ENCODE results near the gene KLHL10.
"Not testable (repeated sequence)": the region's sequence is repeated elsewhere in the genome, so short reads cannot be mapped to it uniquely, and the experiment has no call there.

The KLHL10 gene

GRCh38 chr17:41863074-41863848 is 25.6 kb downstream of the KLHL10 start:
- no peak for DNase-seq

GRCh38 chr17:41864498-41864835 is 26.8 kb downstream of the KLHL10 start:
- no peak for DNase-seq

GRCh38 chr17:41864836-41865595 is 27.4 kb downstream of the KLHL10 start, which contains the start of gene KLHL11:
Gene KLHL11 (minus strand): TSS chr17:41865423. CDS start chr17:41865370, 53 bp downstream.
- peak; percentile 79 for DNase-seq

GRCh38 chr17:41865596-41865893 is 27.9 kb downstream of the KLHL10 start:
- DNase-seq = no peak

- DNase-seq = no peak
Measured at GRCh38 chr17:41868568-41868967, 30.9 kb downstream of the KLHL10 start.

GRCh38 chr17:41869426-41869825 is 31.8 kb downstream of the KLHL10 start:
- DNase-seq = no peak

- no peak for DNase-seq
Measured at GRCh38 chr17:41870097-41870496, 32.5 kb downstream of the KLHL10 start.

GRCh38 chr17:41870627-41871026 is 33.0 kb downstream of the KLHL10 start:
- DNase-seq = no peak

GRCh38 chr17:41871789-41872188 is 34.2 kb downstream of the KLHL10 start:
- no peak for DNase-seq

GRCh38 chr17:41873559-41874292 is 36.1 kb downstream of the KLHL10 start:
- no peak for DNase-seq

- DNase-seq = not testable (repeated sequence)
Measured at GRCh38 chr17:41874293-41874670, 36.7 kb downstream of the KLHL10 start.

- DNase-seq = no peak
Measured at GRCh38 chr17:41880130-41880529, 42.5 kb downstream of the KLHL10 start.

GRCh38 chr17:41882756-41883155 is 45.1 kb downstream of the KLHL10 start:
- no peak for DNase-seq

- no peak for DNase-seq
Measured at GRCh38 chr17:41885733-41886132, 48.1 kb downstream of the KLHL10 start.

- no peak for DNase-seq
Measured at GRCh38 chr17:41888332-41888965, 50.8 kb downstream of the KLHL10 start.

GRCh38 chr17:41891135-41892020 is 53.8 kb downstream of the KLHL10 start:
- no peak for DNase-seq

- no peak for DNase-seq
Measured at GRCh38 chr17:41892021-41892376, 54.4 kb downstream of the KLHL10 start.

GRCh38 chr17:41893384-41893783 is 55.8 kb downstream of the KLHL10 start:
- no peak for DNase-seq

GRCh38 chr17:41894791-41895331 is 57.2 kb downstream of the KLHL10 start:
- no peak for DNase-seq

GRCh38 chr17:41895617-41896016 is 58.0 kb downstream of the KLHL10 start:
- no peak for DNase-seq

GRCh38 chr17:41896726-41897125 is 59.1 kb downstream of the KLHL10 start:
- no peak for DNase-seq

All from activated CD4-positive, alpha-beta T cell treated with anti-CD3 and anti-CD28 coated beads for 1 hour (primary cell).